Mesodermal cell (in vitro differentiated cells): Measurements from ENCODE around the gene POM121L2.
A peak's percentile ranks its signal among the peaks of the same experiment; 100 is the strongest.

Source experiments
- H3K27ac ChIP-seq: 2 replicates; pipeline ENCODE4 v1.7.0; 2013; ENCODE audit warnings: mild to moderate bottlenecking, low read depth, low read length, moderate library complexity; ENCODE audit not compliant: severe bottlenecking
- H3K36me3 ChIP-seq: 2 replicates; pipeline ENCODE4 v1.7.1; 2013; ENCODE audit warnings: mild to moderate bottlenecking, low read length, moderate library complexity; ENCODE audit not compliant: control insufficient read depth, insufficient read depth
- H3K4me1 ChIP-seq: one replicate; pipeline ENCODE4 v1.7.1; 2013; ENCODE audit warnings: mild to moderate bottlenecking, low read length; ENCODE audit not compliant: insufficient read depth, control insufficient read depth, poor library complexity, severe bottlenecking
- H3K4me3 ChIP-seq: 2 replicates; pipeline ENCODE4 v1.7.0; 2013; ENCODE audit warnings: low read length, control low read depth, mild to moderate bottlenecking; ENCODE audit not compliant: insufficient read depth, poor library complexity, severe bottlenecking; ENCODE audit errors: extremely low read depth
- H3K9me3 ChIP-seq: 2 replicates; pipeline ENCODE4 v1.7.1; 2013; ENCODE audit warnings: mild to moderate bottlenecking, low read length, moderate library complexity; ENCODE audit not compliant: control insufficient read depth
- WGBS, 2 experiments: methylation state at CpG; one replicate each; pipeline ENCODE4 v1.1.5; 2013; ENCODE audit warnings: missing lambda C conversion rate in 2 of 2; ENCODE audit not compliant: insufficient coverage in 2 of 2; 5-methylcytosine and 5-hydroxymethylcytosine counted together

Gene POM121L2

DNA sequence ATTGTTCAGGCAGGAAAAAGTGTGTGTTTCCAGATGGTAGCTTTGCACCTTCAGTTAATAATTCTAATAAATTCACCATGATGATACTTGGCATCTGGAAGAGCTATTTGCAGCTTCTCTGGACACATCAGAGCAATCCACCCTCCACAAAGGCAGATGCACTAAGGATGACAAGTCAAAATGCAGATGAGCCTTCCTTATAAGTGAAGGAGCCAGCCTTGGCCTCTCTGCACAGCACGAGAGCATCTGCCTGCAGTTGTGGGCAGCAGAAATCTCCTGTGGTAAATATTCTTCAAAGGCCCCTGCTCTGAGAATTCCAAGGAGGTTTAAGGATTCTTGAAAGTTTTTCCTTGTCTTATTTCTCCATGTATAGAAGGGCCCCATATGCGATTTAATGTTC lies 6.9 kb upstream of the POM121L2 start:
- WGBS, 2 experiments, result 50 to 57% methylated on average over 1 of the region's 2 CpGs
- no peaks in the 10 kb centered on the region for H3K4me1 ChIP-seq

DNA sequence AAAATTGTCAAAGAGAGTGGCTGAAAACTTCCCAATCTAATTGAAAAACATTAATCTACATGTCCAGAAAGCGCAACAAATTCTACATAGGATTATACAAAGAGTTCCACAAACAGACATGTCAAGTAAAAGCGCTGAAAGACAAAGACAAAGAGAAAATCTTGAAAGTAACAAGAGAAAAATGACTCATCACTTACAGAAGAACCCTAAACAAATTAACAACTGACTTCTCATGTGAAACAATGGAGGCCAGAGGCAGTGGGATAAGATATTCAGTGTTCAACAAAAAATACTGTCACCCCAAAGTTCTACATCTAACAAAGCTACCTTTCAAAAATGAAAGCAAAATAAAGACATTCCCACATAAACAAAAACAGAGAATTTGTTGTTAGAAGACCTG lies 2.0 kb upstream of the POM121L2 start:
- no peaks in the 10 kb centered on the region for H3K4me1 ChIP-seq
- H3K4me3 ChIP-seq, result no peak overlapping the region

More for the DNA sequence above, 6.9 kb upstream of the POM121L2 start:
- Histone ChIP-seq H3K9me3 (peaks cover 4% of the 10 kb centered on the region), H3K4me3 (no peak overlapping the region), H3K36me3 (no peaks in the 10 kb centered on the region), H3K27ac (no peak overlapping the region)

DNA sequence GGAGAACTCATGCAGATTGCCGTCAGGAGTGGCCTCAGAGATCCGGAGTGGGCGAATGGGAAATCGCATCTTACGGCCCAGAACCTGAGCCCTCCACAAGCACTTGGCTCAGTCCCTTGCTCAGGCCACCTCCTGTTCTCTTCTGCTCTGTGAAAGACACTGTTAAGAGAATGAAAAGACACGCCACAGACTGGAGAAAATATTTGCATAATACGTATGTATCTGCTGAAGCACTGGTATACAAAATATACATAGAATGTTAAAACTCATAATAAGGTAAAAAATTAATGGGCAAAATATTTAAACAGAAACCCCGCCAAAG lies 838 bp upstream of the POM121L2 start:
- H3K9me3 ChIP-seq, result peaks cover 12% of the 10 kb centered on the region
- no peaks in the 10 kb centered on the region for H3K4me1 ChIP-seq
- peak overlapping the region; percentile 53 for H3K4me3 ChIP-seq
- H3K27ac ChIP-seq, result no peak overlapping the region
- WGBS, 2 experiments, result 8 to 17% methylated on average over 5 of the region's 8 CpGs
- no peaks in the 10 kb centered on the region for H3K36me3 ChIP-seq

More for the DNA sequence above, 2.0 kb upstream of the POM121L2 start:
- H3K9me3 ChIP-seq, result peaks cover 12% of the 10 kb centered on the region
- no CpG with 5 or more reads among the region's 2 CpGs for WGBS, 2 experiments
- H3K27ac ChIP-seq, result no peak overlapping the region
- no peaks in the 10 kb centered on the region for H3K36me3 ChIP-seq

DNA sequence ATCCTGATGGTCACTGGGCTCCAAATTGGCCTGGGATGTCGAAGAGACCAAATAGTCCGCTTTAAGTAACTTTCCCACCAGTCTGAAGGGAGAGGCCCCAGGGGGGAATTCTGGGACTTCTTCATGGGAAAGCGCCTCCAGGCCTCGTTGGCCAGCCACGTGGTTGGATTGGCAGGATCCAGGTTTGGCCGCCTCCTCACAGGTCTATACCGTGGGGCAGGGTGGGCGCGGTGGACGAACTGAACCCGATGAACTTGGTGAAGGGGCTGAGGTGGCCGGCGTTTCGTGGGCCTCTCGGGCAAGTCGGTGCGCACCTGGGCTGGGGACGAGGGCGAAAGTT lies 297 bp downstream of the POM121L2 start:
- H3K4me3 ChIP-seq, result peak overlapping the region; percentile 53
- H3K27ac ChIP-seq, result no peak overlapping the region
- no peaks in the 10 kb centered on the region for H3K36me3 ChIP-seq
- peaks cover 12% of the 10 kb centered on the region for H3K9me3 ChIP-seq
- H3K4me1 ChIP-seq, result no peaks in the 10 kb centered on the region
- 20 to 30% methylated on average over 18 to 19 of the region's 19 CpGs for WGBS, 2 experiments

DNA sequence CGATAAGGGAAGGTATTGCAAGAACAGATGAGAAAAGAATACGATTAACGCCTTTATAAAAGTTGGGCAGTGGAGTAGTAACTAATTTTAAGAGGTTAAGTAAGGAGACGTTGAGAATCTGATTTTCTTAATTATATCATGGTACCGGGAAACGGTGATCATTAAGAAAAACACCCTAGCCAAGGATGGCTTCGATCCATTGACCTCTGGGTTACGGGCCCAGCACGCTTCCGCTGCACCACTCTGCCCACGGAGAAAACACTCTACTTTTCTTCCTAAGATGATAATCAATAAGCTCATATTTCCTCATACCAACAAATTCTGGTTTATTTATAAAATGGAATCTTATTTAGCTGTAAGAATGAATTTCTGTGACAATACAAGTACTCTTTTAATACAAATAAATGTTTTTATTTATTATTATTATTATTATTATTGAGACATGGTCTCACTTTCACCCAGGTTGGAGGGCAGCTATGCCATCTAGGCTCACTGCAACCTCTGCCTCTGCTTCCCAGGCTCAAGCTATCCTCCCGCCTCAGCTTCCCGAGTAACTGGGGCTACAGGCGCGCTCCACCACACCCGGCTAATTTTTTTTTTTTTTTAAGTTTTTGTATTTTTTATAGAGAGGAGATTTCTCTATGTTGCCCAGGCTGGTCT lies 8.3 kb downstream of the POM121L2 start:
- no peak overlapping the region for H3K4me3 ChIP-seq
- H3K9me3 ChIP-seq, result no peaks in the 10 kb centered on the region
- no peaks in the 10 kb centered on the region for H3K4me1 ChIP-seq
- no peaks in the 10 kb centered on the region for H3K36me3 ChIP-seq
- WGBS, 2 experiments, result 36 to 46% methylated on average over 6 of the region's 16 CpGs
- H3K27ac ChIP-seq, result no peak overlapping the region

DNA sequence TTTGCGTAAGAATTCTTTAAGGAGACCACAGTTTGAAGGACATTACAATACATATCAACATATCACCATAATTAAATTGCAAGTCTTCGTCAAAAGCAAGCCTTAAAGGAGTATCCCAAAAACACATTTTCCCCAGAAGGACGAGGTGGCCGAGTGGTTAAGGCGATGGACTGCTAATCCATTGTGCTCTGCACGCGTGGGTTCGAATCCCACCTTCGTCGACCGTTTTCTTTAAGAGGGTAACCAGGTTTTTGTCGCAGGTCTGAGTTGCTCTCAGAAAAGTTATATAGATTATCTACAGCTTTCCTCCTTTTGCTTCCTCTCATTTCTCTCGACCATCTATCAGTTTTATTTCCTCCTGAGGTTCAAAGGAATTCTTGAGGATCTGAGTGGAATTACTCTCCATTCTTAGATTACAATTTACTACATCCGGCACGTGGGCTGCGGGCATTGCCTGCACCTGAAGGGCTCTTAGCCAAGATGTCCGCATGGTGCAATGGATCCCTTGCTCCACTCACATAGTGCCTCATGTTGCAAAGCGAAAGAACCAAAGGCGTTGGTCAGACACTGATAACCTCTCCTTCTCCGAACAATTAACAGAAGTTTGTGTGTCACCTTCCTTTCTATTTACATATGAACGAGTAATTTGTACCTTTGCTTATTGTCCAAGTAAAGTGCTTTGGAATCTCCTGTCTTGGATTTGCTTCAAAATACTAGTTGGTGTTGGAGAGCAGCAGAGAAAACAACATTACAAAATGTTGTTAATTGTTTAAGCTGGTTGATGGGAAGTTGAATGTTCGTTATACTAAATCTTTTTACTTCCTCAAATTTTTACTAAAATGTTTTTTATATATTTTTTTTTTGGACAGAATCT lies 14.0 kb downstream of the POM121L2 start:
- Histone ChIP-seq H3K27ac (no peak overlapping the region), H3K36me3 (no peaks in the 10 kb centered on the region), H3K9me3 (no peaks in the 10 kb centered on the region), H3K4me3 (peak overlapping the region; percentile 52), H3K4me1 (peaks cover 8% of the 10 kb centered on the region)
- WGBS, 2 experiments, result 23 to 31% methylated on average over 10 to 17 of the region's 22 CpGs

DNA sequence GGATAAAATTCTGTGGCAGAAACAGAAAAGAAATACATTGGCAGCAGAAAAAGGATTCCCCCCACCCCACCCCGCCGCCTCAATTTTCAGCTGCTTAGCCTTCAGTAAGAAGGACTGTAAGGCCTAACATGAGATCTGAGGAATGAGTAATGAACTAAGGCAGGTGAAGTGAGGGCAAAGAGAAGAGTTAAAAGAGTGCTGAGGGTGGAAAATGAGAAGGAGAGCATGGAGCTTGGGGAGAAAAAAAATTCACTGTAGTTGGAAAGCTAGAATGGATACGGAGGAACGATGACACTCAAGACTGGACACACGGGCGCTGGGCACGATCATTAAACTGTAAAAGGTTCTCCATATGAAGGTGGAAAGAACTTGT lies 14.6 kb downstream of the POM121L2 start:
- Histone ChIP-seq H3K9me3 (no peaks in the 10 kb centered on the region), H3K4me3 (peak overlapping the region; percentile 52), H3K36me3 (no peaks in the 10 kb centered on the region), H3K4me1 (peaks cover 8% of the 10 kb centered on the region), H3K27ac (no peak overlapping the region)
- WGBS, 2 experiments, result 17 to 35% methylated on average over 2 of the region's 7 CpGs

DNA sequence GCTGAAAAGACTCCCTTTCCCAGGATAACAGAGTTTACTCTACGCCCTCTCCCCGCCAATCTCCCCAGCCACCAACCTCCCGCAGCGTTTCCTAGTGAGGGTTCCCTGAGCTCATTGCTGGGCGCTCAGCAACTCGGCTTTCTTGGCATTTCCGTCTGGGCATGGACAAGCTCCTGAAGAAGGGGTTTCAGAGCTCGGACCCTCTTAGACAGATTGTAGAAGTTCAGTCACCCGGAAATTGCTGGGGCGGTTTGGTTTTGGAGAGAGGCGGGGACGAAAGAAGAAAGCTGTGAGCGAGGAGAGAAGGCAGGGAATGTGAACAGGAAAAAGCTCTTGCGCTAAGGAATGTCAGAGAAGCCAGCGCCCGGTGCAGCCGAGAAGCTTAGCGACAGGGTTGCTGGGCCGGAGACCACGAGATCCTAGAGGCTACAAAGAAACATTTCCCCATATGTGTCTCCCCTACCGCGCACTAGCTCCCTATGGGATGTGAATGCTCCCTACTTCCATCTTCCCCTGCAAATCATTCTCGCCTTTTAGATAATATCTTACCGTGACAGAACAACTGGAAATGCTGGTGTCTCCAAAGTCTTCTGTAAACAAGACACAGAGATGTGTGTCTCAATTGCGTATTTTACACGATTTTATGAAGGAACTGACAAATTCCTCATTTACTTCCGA lies 15.8 kb downstream of the POM121L2 start:
- Histone ChIP-seq H3K4me1 (peaks cover 8% of the 10 kb centered on the region), H3K36me3 (no peaks in the 10 kb centered on the region), H3K27ac (peak overlapping the region; percentile 41), H3K4me3 (peak overlapping the region; percentile 52), H3K9me3 (no peaks in the 10 kb centered on the region)
- 0 to 1% methylated on average over 20 to 23 of the region's 27 CpGs for WGBS, 2 experiments

DNA sequence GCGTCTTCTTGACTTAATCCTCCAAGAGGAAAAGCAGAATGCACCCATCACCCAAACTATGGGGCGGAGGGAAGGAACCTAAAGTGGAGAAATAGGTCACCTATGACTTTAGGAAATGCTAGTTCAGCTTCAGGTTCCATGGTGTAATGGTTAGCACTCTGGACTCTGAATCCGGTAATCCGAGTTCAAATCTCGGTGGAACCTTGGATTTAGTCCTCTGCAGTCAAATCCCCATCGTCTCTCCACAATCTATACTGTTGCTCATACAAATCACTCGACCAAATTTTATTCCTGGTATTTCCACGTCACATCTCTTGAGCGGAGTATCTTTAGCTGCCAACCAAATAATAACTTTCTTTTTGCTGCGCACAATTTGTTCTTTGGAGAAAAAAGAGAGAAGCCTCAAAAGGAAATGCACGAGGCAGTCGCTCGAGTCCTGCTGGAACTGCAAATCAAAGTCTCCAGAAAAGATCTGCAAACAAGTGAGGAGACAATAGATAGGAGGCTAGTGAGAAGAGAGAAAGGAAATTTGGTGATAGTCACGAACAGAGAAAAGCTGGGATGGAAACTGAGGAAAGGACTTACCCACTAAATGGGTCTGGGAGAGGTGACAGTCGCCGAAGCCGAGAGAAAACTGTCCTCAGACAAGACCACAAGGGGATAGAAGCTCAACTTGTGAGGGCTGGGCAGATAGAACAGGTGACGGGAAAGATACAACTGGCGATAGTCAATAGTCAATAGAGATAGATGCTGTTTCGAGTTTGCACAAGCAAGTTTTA lies 16.6 kb downstream of the POM121L2 start:
- no peaks in the 10 kb centered on the region for H3K9me3 ChIP-seq
- H3K4me3 ChIP-seq, result peak overlapping the region; percentile 52
- H3K36me3 ChIP-seq, result no peaks in the 10 kb centered on the region
- 1 to 4% methylated on average over 15 to 16 of the region's 20 CpGs for WGBS, 2 experiments
- peak overlapping the region; percentile 41 for H3K27ac ChIP-seq
- H3K4me1 ChIP-seq, result peaks cover 8% of the 10 kb centered on the region

DNA sequence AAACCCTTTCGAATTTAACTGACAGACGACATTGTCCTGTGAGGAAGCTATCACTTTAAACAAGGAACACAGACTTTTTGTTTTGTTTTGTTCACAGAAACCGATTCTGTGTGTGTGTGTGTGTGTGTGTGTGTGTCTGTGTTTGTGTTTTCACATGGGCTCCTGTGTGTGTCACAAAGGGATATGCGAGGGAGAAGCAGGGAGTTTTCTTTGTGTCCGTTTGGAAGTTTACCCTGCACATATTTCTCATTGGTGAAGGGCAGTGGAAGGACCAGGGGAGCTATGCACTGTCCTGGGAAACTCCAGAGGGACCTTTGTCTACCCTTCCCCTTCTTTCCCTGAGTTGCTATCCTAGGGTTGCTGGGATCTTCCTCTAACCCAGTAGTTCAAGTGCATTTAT lies 17.7 kb downstream of the POM121L2 start:
- H3K4me3 ChIP-seq, result no peak overlapping the region

More for the DNA sequence above, 17.7 kb downstream of the POM121L2 start:
- WGBS, 2 experiments, result 65 to 77% methylated on average over 3 of the region's 5 CpGs
- Histone ChIP-seq H3K9me3 (no peaks in the 10 kb centered on the region), H3K4me1 (peaks cover 14% of the 10 kb centered on the region), H3K36me3 (no peaks in the 10 kb centered on the region), H3K27ac (no peak overlapping the region)
